Loucy (cell line): ENCODE measurements around the gene HRH2.

Source experiments
- CTCF ChIP-seq: fragments of 200-600 bp; sonication (generic); conservative IDR thresholded peaks from 2 replicates; pipeline ENCODE4 v1.5.1; 2014; ENCODE audit warnings: mild to moderate bottlenecking, antibody characterized with exemption, low read length
- EZH2phosphoT487 ChIP-seq: fragments of 200-600 bp; IDR thresholded peaks from 2 replicates; pipeline ENCODE4 v1.6.1; 2018; ENCODE audit warnings: antibody characterized with exemption, mild to moderate bottlenecking, moderate library complexity, borderline replicate concordance

- TF ChIP-seq CTCF, result no peak
- TF ChIP-seq EZH2phosphoT487, result no peak
These were observed 5.6 kb downstream of the HRH2 start for GRCh38 chr5:175663186-175664184.
